A549 (cell line): Measurements from ENCODE around the gene PDZK1. TPM values are rescaled to one million over a fixed set of nuclear protein-coding genes. Genes with fewer than 3 reads are reported as not detected.

Experiments
- ATAC-seq, 2 experiments: fragments of 200-7000 bp in 1 of 2; fragments of >200 bp in 1 of 2; cut with Nextera tagmentation in 1 of 2; cut with Tn5 transposase in 1 of 2; 3 replicates each; pipeline versions ENCODE4 v1.8.0 to v1.9.1; 2018 to 2020; ENCODE audit warnings: mild to moderate bottlenecking in 1 of 2, moderate library complexity in 1 of 2
- CTCF ChIA-PET: fragments of 300-600 bp; sonication (Branson Sonifier 250); formaldehyde crosslinking; extraction: SDS; loops from one replicate; lab custom pipeline; 2021; ENCODE audit warnings: antibody characterized with exemption, inconsistent platforms; lab: Yijun Ruan, JAX
- POLR2A ChIA-PET: fragments of 350-600 bp; formaldehyde crosslinking; extraction: SDS; loops from one replicate; lab custom pipeline; 2021; ENCODE audit warnings: antibody characterized with exemption, inconsistent platforms; lab: Yijun Ruan, JAX
- DNase-seq, 2 experiments: peaks; one replicate each; pipeline versions ENCODE4 v3.0.0 to v3.0.0-alpha.2; 2011 to 2016; ENCODE audit warnings: low read depth in 1 of 2, low spot score in 1 of 2
- FAIRE-seq: peaks from 2 replicates; lab custom pipeline; 2011; peaks lifted over from hg19 to GRCh38; lab: Jason Lieb, UNC
- H3K27ac ChIP-seq, 2 experiments: fragments of >200 bp; sonication (Bioruptor Twin); formaldehyde crosslinking; 3 replicates each; pipeline ENCODE4 v1.5.1; 2016 to 2017
- H3K4me1 ChIP-seq: fragments of >200 bp; sonication (Bioruptor Twin); formaldehyde crosslinking; 3 replicates; pipeline ENCODE4 v1.6.1; 2016
- H3K4me2 ChIP-seq: fragments of >200 bp; sonication (Bioruptor Twin); formaldehyde crosslinking; 3 replicates; pipeline ENCODE4 v1.6.1; 2016
- H3K4me3 ChIP-seq: fragments of >200 bp; sonication (Bioruptor Twin); formaldehyde crosslinking; 3 replicates; pipeline ENCODE4 v1.5.1; 2016
- H3K9me3 ChIP-seq: fragments of >200 bp; sonication (Bioruptor Twin); formaldehyde crosslinking; 3 replicates; pipeline ENCODE4 v1.6.1; 2016
- FOSL2 ChIP-seq, 2 experiments: fragments of 450-650 bp in 1 of 2; fragments of >200 bp in 1 of 2; sonication (Bioruptor Twin) in 1 of 2; formaldehyde crosslinking; IDR thresholded peaks; 2 replicates each; pipeline versions ENCODE4 v1.5.0 to v1.6.1; 2016 to 2020; ENCODE audit warnings: mild to moderate bottlenecking in 1 of 2, moderate library complexity in 1 of 2
- GATA3 ChIP-seq: IDR thresholded peaks from 2 replicates; pipeline ENCODE4 v1.6.1; 2012; ENCODE audit warnings: borderline replicate concordance
- HEYL ChIP-seq: fragments of 250-450 bp; sonication (Bioruptor Pico); IDR thresholded peaks from 2 replicates; pipeline ENCODE4 v1.8.0; 2021; ENCODE audit warnings: mild to moderate bottlenecking, moderate library complexity
- JUNB ChIP-seq: fragments of >200 bp; sonication (Bioruptor Twin); formaldehyde crosslinking; IDR thresholded peaks from 2 replicates; pipeline ENCODE4 v1.6.1; 2016
- KDM5A ChIP-seq: fragments of 200-600 bp; sonication (generic); IDR thresholded peaks from 2 replicates; pipeline ENCODE4 v1.6.1; 2016; ENCODE audit warnings: antibody characterized with exemption, mild to moderate bottlenecking
- MAFK ChIP-seq: fragments of 450-650 bp; IDR thresholded peaks from 2 replicates; pipeline ENCODE4 v1.6.1; 2014; ENCODE audit not compliant: partially characterized antibody
- MAZ ChIP-seq: fragments of 150-350 bp; IDR thresholded peaks from 2 replicates; pipeline ENCODE4 v1.6.1; 2014; ENCODE audit warnings: antibody characterized with exemption, low read depth, low read length, borderline replicate concordance
- RARB ChIP-seq: fragments of 250-450 bp; sonication (Bioruptor Pico); IDR thresholded peaks from 2 replicates; pipeline ENCODE4 v1.8.0; 2021; ENCODE audit warnings: mild to moderate bottlenecking, moderate library complexity
- RCOR1 ChIP-seq: fragments of 150-350 bp; IDR thresholded peaks from 2 replicates; pipeline ENCODE4 v1.6.1; 2014; ENCODE audit warnings: antibody characterized with exemption, low read length, low read depth
- ZFP36 ChIP-seq: fragments of 450-650 bp; IDR thresholded peaks from 2 replicates; pipeline ENCODE4 v1.6.1; 2014; ENCODE audit warnings: borderline replicate concordance; ENCODE audit not compliant: partially characterized antibody
- ZSCAN20 ChIP-seq: fragments of 250-450 bp; sonication (Bioruptor Pico); IDR thresholded peaks from 2 replicates; pipeline ENCODE4 v1.8.0; 2022; ENCODE audit warnings: mild to moderate bottlenecking, moderate library complexity
- WGBS: methylation state at CpG from one replicate; pipeline ENCODE4 v1.1.6; 2017; ENCODE audit errors: missing lambda C conversion rate; 5-methylcytosine and 5-hydroxymethylcytosine counted together
- polyA plus RNA-seq, 4 experiments: library from polyadenylated mRNA; depleted of rRNA in 3 of 4; stranded (reverse); fragments of >200 nt; fragmentation: RNase III in 1 of 4; extraction: RNeasy Plus Mini Kit Qiagen cat#74134 plus additional on column Dnase treatment in 1 of 4; gene quantifications; 2 replicates in 3 of 4; 3 replicates in 1 of 4; pipeline ENCODE4 v1.2.3, GENCODE V29; 2011 to 2017
- TF ChIP-seq, protein P1 (sequence below): fragments of 150-350 bp; IDR thresholded peaks from 2 replicates; pipeline ENCODE4 v1.6.1; 2014; ENCODE audit warnings: low read depth, mild to moderate bottlenecking, low read length
- TF ChIP-seq, protein P2 (sequence below): fragments of 250-450 bp; sonication (Bioruptor Pico); IDR thresholded peaks from 2 replicates; pipeline ENCODE4 v1.5.0; 2020; ENCODE audit warnings: low read depth, mild to moderate bottlenecking, moderate library complexity
- TF ChIP-seq, protein P3 (sequence below): fragments of 200-600 bp; sonication (generic); IDR thresholded peaks from 2 replicates; pipeline ENCODE4 v1.6.1; 2016; ENCODE audit warnings: antibody characterized with exemption, mild to moderate bottlenecking, moderate library complexity
- TF ChIP-seq, protein P4 (sequence below): IDR thresholded peaks from 2 replicates; pipeline ENCODE4 v1.6.1; 2012
- TF ChIP-seq, protein P5 (sequence below): IDR thresholded peaks from 2 replicates; pipeline ENCODE4 v1.6.1; 2012; ENCODE audit warnings: low read depth, borderline replicate concordance

PDZK1 gene
- polyA plus RNA-seq, 2 of the 4 experiments (the other 2 are of a cell fraction), result 1.3 to 2.9 TPM

DNA sequence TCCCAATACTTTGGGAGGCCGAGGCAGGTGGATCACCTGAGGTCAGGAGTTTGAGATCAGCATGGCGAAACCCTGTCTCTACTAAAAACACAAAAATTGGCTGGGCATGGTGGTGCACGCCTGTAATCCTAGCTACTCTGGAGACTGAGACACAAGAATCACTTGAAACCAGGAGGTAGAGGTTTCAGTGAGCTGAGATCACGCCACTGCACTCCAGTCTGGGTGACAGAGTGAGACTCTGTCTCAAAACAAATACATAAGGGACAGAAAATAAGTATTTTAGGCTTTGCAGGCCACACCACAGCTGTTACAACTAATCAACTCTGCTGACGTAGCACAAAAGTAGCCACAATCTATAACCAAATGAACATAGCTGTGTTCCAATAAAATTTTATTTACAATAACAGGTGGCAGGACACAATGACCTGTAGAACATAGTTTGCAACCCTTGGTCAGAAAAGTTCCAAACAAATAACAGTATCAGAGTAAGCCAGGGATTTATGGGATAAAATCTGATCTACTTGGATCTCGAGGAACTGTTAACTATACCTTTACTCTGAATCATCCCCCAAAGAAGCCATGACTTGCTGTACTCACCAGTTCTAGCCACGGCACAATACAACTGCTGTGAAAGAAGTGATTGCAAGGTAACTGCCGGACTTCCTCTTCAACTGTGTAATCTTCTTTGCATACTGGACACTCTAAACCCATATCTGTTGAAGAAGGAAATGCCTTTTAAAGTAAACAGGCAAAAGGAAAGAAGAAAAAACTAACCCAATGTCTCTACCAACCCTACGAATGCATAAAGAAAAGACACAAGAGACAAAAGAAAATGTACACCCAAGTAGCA, 40.5 kb upstream of the PDZK1 start:
- Histone ChIP-seq H3K9me3 (no peaks in the 10 kb centered on the region), H3K4me1 (peaks cover 13% of the 10 kb centered on the region; the same call in 2 of the 3 replicates), H3K27ac (no peak overlapping the region), H3K4me3 (no peak overlapping the region), H3K4me2 (no peak overlapping the region)
- ATAC-seq (no peak), FAIRE-seq (no peak), DNase-seq (no peak)
- POLR2A ChIA-PET, result no interaction called here
- CTCF ChIA-PET, result interaction anchor here (1.3 to 2.3 kb wide), 3 partner anchors 10 to 26 kb away, joined by 3 to 11 read pairs (median 4); no protein-coding TSS in a partner anchor
- 94% methylated on average over 9 of the region's 9 CpGs for WGBS
- TF ChIP-seq, protein P1, sequence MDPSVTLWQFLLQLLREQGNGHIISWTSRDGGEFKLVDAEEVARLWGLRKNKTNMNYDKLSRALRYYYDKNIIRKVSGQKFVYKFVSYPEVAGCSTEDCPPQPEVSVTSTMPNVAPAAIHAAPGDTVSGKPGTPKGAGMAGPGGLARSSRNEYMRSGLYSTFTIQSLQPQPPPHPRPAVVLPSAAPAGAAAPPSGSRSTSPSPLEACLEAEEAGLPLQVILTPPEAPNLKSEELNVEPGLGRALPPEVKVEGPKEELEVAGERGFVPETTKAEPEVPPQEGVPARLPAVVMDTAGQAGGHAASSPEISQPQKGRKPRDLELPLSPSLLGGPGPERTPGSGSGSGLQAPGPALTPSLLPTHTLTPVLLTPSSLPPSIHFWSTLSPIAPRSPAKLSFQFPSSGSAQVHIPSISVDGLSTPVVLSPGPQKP, result no peak
- no peak for TF ChIP-seq GATA3
- peak; percentile 72 for TF ChIP-seq MAFK

DNA sequence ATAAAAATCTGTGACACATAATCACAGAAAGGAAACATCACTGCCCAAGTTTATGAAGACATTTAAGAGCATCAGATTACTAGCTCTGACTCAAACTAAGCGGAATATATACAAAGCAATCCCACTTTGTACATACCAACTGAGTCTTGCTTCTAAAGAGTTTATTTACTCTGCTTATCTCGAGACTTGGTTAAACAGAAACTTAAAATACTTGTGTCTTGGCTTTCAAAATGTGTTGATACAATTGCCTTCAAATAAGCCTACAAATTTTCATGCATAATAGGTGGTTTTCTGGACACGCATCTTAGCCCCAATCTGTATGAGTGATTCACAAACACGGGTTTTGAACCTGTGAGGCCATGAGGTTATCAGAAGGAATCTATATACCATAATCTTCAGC, 33.1 kb upstream of the PDZK1 start:
- ATAC-seq (peak; percentile 33 to 76; a peak in 3 of 6 replicates), FAIRE-seq (no peak), DNase-seq (peak in 1 of 2 experiments; percentile 57)
- H3K27ac ChIP-seq, result no peak overlapping the region
- CTCF ChIA-PET, result interaction anchor here (0.6 to 3.4 kb wide), 4 partner anchors 11 to 106 kb away, joined by 4 to 9 read pairs (median 4); partner anchors contain the start of gene NUDT17
- 14% methylated on average over 4 of the region's 4 CpGs for WGBS
- H3K4me3 ChIP-seq, result no peak overlapping the region
- peak overlapping the region; percentile 28; the same call in 2 of the 3 replicates for H3K4me2 ChIP-seq
- peaks cover 21% of the 10 kb centered on the region; the same call in 2 of the 3 replicates for H3K4me1 ChIP-seq
- POLR2A ChIA-PET, result no interaction called here
- no peaks in the 10 kb centered on the region for H3K9me3 ChIP-seq
- peak; percentile 24; the same call in 1 of the 2 replicates for TF ChIP-seq FOSL2 (IDR thresholded peaks at IDR 0.05)
- TF ChIP-seq FOSL2 (CRISPR knock-in tag; IDR thresholded peaks at IDR 0.05), result peak; percentile 71
- TF ChIP-seq, protein P2, sequence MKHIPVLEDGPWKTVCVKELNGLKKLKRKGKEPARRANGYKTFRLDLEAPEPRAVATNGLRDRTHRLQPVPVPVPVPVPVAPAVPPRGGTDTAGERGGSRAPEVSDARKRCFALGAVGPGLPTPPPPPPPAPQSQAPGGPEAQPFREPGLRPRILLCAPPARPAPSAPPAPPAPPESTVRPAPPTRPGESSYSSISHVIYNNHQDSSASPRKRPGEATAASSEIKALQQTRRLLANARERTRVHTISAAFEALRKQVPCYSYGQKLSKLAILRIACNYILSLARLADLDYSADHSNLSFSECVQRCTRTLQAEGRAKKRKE (CRISPR knock-in tag), result no peak
- TF ChIP-seq JUNB, result peak; percentile 50
- TF ChIP-seq ZFP36, result peak; percentile 28
- TF ChIP-seq GATA3, result peak; percentile 86
- TF ChIP-seq, protein P3, sequence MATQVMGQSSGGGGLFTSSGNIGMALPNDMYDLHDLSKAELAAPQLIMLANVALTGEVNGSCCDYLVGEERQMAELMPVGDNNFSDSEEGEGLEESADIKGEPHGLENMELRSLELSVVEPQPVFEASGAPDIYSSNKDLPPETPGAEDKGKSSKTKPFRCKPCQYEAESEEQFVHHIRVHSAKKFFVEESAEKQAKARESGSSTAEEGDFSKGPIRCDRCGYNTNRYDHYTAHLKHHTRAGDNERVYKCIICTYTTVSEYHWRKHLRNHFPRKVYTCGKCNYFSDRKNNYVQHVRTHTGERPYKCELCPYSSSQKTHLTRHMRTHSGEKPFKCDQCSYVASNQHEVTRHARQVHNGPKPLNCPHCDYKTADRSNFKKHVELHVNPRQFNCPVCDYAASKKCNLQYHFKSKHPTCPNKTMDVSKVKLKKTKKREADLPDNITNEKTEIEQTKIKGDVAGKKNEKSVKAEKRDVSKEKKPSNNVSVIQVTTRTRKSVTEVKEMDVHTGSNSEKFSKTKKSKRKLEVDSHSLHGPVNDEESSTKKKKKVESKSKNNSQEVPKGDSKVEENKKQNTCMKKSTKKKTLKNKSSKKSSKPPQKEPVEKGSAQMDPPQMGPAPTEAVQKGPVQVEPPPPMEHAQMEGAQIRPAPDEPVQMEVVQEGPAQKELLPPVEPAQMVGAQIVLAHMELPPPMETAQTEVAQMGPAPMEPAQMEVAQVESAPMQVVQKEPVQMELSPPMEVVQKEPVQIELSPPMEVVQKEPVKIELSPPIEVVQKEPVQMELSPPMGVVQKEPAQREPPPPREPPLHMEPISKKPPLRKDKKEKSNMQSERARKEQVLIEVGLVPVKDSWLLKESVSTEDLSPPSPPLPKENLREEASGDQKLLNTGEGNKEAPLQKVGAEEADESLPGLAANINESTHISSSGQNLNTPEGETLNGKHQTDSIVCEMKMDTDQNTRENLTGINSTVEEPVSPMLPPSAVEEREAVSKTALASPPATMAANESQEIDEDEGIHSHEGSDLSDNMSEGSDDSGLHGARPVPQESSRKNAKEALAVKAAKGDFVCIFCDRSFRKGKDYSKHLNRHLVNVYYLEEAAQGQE, result no peak

DNA sequence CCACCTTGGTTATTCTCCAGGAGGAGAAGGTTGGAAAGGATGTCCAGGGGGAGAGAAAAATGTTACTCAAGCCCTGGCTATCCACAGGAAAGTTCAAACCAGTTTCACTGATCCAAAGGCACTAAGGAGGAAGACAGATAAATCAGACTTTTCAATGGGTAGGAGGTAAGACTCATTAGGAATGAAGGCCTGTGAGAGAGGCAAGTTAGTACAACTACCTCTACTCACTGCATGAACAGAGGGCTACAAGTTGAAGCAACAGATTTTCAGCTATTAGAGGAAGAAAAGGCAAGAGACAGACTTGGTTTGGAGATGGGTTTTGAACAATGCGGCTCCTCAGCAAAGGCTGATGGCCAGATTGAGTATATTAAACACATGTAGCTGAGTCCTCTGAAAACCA, 29.0 kb upstream of the PDZK1 start:
- 100% methylated on average over 1 of the region's 1 CpG for WGBS
- DNase-seq, result no peak
- no peak overlapping the region for H3K27ac ChIP-seq
- CTCF ChIA-PET, result interaction anchor here (0.8 kb wide), 1 partner anchor 16 kb away, joined by 3 read pairs; no protein-coding TSS in a partner anchor
- no peaks in the 10 kb centered on the region for H3K9me3 ChIP-seq
- H3K4me3 ChIP-seq, result no peak overlapping the region
- FAIRE-seq, result no peak
- no peak for TF ChIP-seq RARB (CRISPR knock-in tag)
- TF ChIP-seq, protein P4, sequence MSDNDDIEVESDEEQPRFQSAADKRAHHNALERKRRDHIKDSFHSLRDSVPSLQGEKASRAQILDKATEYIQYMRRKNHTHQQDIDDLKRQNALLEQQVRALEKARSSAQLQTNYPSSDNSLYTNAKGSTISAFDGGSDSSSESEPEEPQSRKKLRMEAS, result no peak
- TF ChIP-seq HEYL (CRISPR knock-in tag), result no peak
- no peak for TF ChIP-seq MAZ
- no peak for TF ChIP-seq ZFP36
- TF ChIP-seq ZSCAN20 (CRISPR knock-in tag), result no peak
- TF ChIP-seq, protein P1, result no peak
- TF ChIP-seq, protein P5, sequence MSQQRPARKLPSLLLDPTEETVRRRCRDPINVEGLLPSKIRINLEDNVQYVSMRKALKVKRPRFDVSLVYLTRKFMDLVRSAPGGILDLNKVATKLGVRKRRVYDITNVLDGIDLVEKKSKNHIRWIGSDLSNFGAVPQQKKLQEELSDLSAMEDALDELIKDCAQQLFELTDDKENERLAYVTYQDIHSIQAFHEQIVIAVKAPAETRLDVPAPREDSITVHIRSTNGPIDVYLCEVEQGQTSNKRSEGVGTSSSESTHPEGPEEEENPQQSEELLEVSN, result no peak
- no peak for TF ChIP-seq KDM5A
- TF ChIP-seq RCOR1, result no peak
- POLR2A ChIA-PET, result no interaction called here
- H3K4me1 ChIP-seq, result peaks cover 21% of the 10 kb centered on the region; the same call in 2 of the 3 replicates
- no peak overlapping the region for H3K4me2 ChIP-seq
- ATAC-seq, result no peak
